ENCODE results near the gene HNRNPA2B1. TPM values are rescaled to one million over a fixed set of nuclear protein-coding genes. Genes with fewer than 3 reads are reported as not detected.

Gene HNRNPA2B1
- total RNA-seq, 1 donor from 2014 or later: 398 TPM

GRCh38 chr7:26212921-26213718 is 12.6 kb upstream of the HNRNPA2B1 start:
- intact Hi-C loops (cut with micrococcal nuclease): no loop called here
- H3K36me3 ChIP-seq: peaks cover 50% of the 10 kb centered on the region
- no peaks in the 10 kb centered on the region for H3K27me3 ChIP-seq (ENCODE audit: low read depth)
- TF ChIP-seq CTCF (IDR thresholded peaks at IDR 0.05; ENCODE audit: borderline replicate concordance): no peak
- no peak overlapping the region for H3K27ac ChIP-seq (replicated peaks)
- H3K9me3 ChIP-seq (replicated peaks): no peaks in the 10 kb centered on the region
- peaks cover 10% of the 10 kb centered on the region for H3K4me1 ChIP-seq
- no peak overlapping the region for H3K4me3 ChIP-seq
- no peak for DNase-seq

GRCh38 chr7:26208040-26208439 is 7.5 kb upstream of the HNRNPA2B1 start:
- Histone ChIP-seq H3K4me3 (no peak overlapping the region), H3K27me3 (ENCODE audit: low read depth) (no peaks in the 10 kb centered on the region), H3K27ac (replicated peaks) (no peak overlapping the region), H3K9me3 (replicated peaks) (no peaks in the 10 kb centered on the region), H3K4me1 (peaks cover 39% of the 10 kb centered on the region), H3K36me3 (peaks cover 68% of the 10 kb centered on the region)
- intact Hi-C loops (cut with micrococcal nuclease): no loop called here
- no peak for DNase-seq
- no peak for TF ChIP-seq CTCF (IDR thresholded peaks at IDR 0.05; ENCODE audit: borderline replicate concordance)

- DNase-seq: no peak
- Histone ChIP-seq H3K4me1 (peaks cover 66% of the 10 kb centered on the region), H3K27me3 (ENCODE audit: low read depth) (no peaks in the 10 kb centered on the region), H3K36me3 (peaks cover 27% of the 10 kb centered on the region), H3K4me3 (peak overlapping the region; percentile 90), H3K27ac (replicated peaks) (peak overlapping the region; percentile 98), H3K9me3 (replicated peaks) (no peaks in the 10 kb centered on the region)
- intact Hi-C loops (cut with micrococcal nuclease): no loop called here
- no peak for TF ChIP-seq CTCF (IDR thresholded peaks at IDR 0.05; ENCODE audit: borderline replicate concordance)
Observed at GRCh38 chr7:26203016-26203415, 2.5 kb upstream of the HNRNPA2B1 start.

GRCh38 chr7:26202019-26202990 is 1.8 kb upstream of the HNRNPA2B1 start:
- Histone ChIP-seq H3K27ac (replicated peaks) (peak overlapping the region; percentile 98), H3K4me1 (peaks cover 73% of the 10 kb centered on the region), H3K27me3 (ENCODE audit: low read depth) (no peaks in the 10 kb centered on the region), H3K36me3 (peaks cover 25% of the 10 kb centered on the region), H3K4me3 (peak overlapping the region; percentile 90), H3K9me3 (replicated peaks) (no peaks in the 10 kb centered on the region)
- no peak for TF ChIP-seq CTCF (IDR thresholded peaks at IDR 0.05; ENCODE audit: borderline replicate concordance)
- intact Hi-C loops (cut with micrococcal nuclease): no loop called here
- DNase-seq: peak; percentile 60

GRCh38 chr7:26201247-26202018 is 887 bp upstream of the HNRNPA2B1 start, which contains the start of gene CBX3:
CBX3 (plus strand) TSS chr7:26201745; CDS start chr7:26202999, 1,254 bp downstream.
- H3K4me1 ChIP-seq: peaks cover 81% of the 10 kb centered on the region
- no peaks in the 10 kb centered on the region for H3K27me3 ChIP-seq (ENCODE audit: low read depth)
- H3K9me3 ChIP-seq (replicated peaks): no peaks in the 10 kb centered on the region
- intact Hi-C loops (cut with micrococcal nuclease): no loop called here
- TF ChIP-seq CTCF (IDR thresholded peaks at IDR 0.05; ENCODE audit: borderline replicate concordance): peak; percentile 3
- H3K36me3 ChIP-seq: peaks cover 25% of the 10 kb centered on the region
- H3K27ac ChIP-seq (replicated peaks): peak within 1 kb of the TSS; percentile 98
- peak within 1 kb of the TSS; percentile 90 for H3K4me3 ChIP-seq
- DNase-seq: peak; percentile 91
